ENCODE measurements around the gene L2HGDH. TPM values are rescaled to one million over a fixed set of nuclear protein-coding genes. Genes with fewer than 3 reads are reported as not detected.
"Not testable (repeated sequence)": the region's sequence is repeated elsewhere in the genome, so short reads cannot be mapped to it uniquely, and the experiment has no call there.

L2HGDH gene
- 14.9 TPM for total RNA-seq

DNA sequence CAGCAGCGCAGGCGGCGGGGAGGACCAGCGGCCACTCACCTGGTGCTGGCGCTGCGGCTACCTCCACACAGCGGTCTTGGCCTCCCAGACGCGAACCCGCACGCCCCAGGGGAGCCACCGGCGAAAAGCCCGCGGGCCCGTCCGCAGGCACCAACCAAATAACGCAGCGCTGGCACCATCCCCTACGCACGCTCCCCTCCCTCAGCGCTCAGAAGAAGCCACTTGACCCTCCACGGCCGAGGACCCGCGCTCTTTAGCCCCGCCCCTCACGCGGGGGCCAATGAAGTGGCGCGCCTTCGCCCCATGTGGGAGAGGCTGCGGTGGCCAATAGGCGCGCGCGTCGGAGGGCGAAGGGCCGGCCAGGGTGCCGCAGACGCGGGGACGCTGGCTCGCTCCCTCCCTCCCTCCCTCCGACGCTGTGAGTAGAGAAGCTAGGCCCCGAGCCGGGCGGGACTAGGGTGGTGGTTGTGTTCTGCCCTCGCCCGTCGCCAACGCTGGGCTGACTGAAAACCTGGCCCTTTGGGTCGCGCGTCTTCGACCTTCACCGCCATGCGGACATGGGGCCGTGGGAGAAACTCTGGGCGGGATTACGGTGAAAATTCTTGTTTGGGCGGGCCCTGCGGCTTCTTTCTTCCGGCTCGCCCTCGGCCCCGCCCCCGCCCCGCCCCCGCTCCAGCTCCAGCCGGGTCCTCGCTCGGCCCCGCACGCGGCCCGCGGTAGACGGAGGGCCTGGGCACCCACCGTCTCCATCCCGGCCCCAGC lies at the start of gene L2HGDH, which contains the start of gene DMAC2L:
L2HGDH (minus strand) TSS at position 258 of the 762 bp plus-strand sequence; CDS start at position 179, 79 bp downstream.
DMAC2L (plus strand) TSS at position 353 of the 762 bp plus-strand sequence. CDS start 9,164 bp downstream, outside the sequence.
- peak; percentile 98 for DNase-seq

GRCh38 chr14:50360851-50361250 lies 48.8 kb upstream of the L2HGDH start:
- DNase-seq = no peak

DNA sequence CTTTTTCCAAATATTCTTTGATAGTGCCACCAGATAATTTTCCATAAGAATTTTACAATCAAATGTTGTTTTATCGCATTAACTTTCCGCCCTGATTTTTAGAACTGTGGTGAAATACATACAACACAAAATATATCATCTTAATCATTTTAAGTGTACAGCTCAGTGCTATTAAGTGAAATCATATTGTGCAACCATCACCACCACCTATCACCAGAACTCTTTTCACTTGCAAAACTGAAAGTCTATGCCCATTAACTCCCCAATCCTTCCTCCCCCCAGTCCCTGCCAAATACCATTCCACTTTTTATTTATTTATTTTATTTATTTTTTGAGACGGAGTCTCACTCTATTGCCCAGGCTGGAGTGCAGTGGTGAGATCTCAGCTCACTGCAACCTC lies 48.1 kb upstream of the L2HGDH start:
- no peak for DNase-seq

- no peak for DNase-seq
Observed at GRCh38 chr14:50359631-50360030, 47.6 kb upstream of the L2HGDH start.

- DNase-seq = no peak
Observed at GRCh38 chr14:50357753-50358395, 45.8 kb upstream of the L2HGDH start.

DNA sequence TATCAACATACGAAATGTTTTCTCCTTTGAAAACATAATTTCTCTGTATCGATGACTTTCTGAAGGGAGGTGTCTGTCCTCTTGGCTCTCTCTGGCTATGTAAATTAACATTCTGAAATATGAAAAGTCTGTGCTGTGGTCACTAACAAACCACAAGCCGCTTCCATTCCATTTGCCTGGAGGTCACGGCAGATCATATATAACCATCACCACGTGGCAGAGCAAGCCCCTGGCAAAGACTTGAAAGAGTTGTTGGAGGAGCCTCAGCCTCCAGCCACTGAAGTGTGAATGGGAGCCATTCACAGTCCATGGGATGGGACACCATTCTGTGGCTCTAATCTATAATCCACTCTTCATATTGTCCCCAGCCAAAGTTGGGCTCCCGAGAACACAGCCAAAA lies 45.1 kb upstream of the L2HGDH start:
- no peak for DNase-seq

GRCh38 chr14:50356283-50356682 lies 44.3 kb upstream of the L2HGDH start:
- DNase-seq = not testable (repeated sequence)

GRCh38 chr14:50355692-50356091 lies 43.7 kb upstream of the L2HGDH start:
- DNase-seq = no peak

GRCh38 chr14:50354527-50354926 lies 42.5 kb upstream of the L2HGDH start:
- DNase-seq = peak; percentile 48

- DNase-seq = no peak
Observed at GRCh38 chr14:50353126-50353525, 41.1 kb upstream of the L2HGDH start.

DNA sequence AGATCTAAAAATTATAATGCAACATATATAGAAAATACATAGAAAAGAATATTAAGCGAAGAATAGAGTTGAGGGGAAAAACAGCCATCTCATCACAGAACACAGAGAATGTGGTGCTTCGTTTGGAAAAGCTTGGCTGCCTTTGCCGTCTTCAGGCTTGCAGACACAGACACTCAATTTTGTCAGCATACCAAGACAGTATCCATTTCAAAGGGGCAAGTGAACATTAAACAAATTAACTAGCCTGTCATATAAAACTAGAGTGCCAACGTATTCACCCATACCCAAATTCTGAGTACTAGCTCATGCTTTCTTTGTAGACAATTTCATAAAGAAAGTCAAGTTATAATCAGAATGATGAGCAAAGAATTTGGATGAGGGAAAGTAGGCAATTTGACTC lies 40.6 kb upstream of the L2HGDH start:
- no peak for DNase-seq

GRCh38 chr14:50350975-50351374 lies 38.9 kb upstream of the L2HGDH start:
- no peak for DNase-seq

GRCh38 chr14:50348933-50349332 lies 36.9 kb upstream of the L2HGDH start:
- no peak for DNase-seq

DNA sequence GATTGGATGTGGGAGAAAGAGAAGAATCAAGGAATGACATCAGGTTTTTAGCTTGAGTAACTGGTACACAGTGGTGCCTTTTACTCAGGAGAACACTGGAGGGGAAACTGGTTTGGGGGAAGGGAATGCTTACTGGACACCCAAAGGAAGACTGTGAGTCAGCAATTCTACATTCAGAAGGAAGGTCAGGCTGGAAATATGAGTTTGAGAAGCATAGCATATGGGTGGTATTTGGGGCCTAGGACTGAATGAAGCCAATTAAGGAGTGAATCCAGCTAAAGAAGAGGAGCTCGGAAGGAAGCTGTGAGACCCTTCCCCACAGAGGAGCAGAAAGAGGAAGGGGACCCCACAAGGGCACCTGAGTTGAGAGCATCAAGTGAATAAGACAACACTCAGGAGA lies 35.5 kb upstream of the L2HGDH start:
- DNase-seq = no peak

DNA sequence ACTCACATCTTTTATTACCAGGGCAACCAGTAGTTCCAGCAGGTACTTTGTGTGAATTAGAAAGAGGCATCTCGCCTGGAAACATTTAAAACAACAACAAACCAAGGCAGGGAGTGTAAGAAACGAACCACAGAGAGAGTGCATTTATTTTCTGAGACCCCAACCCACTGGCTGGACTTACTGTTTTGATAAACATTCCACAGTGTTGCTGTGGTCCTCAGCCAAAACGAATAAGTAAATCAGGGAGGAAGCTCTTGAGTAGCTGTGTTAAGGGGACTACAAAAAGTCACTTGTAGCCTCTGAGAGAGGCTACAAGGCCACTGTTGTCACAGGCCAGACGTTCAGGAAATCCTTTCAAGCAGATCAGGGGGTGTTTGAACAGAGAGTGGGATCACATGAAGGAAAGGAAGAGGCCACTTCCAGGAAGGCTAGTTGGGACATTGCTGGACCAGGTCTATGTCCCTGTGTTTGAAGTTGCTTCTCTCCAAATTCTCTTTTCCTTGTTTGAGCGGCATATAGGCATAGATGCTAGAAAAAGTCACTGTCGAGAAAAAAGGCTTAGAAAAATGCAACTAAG lies 33.9 kb upstream of the L2HGDH start:
- DNase-seq = peak; percentile 25

DNA sequence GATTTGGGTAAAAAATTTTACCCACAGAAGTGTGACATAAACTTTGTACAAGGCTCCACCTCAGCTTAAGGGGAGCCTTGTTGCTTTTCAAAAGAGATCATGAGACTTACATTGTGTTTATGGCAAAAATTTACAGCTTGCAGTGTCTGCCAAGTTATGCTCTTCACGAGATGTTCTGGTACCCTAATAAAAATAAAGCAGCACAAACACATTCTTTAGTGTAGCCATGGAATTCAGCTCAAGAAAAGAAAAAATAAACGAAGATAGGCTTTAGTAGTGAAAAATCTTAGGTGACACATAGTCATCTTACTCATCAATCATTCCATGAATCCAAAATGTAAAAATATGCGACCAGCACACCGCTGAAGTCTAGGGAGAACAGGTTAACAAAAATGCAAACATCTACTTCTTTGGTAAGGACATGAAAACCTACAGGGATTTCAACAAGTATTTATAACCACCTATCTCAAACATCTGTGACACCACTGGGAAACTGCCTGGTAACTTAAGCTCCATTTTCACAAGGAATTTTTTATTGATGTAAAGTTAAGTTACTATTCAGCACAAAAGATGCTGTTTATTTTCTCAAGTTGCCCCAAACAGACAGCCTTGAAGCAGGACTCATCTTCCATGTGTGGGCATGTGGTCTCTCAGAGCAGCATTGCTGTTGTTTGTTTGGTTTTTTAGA lies 33.0 kb upstream of the L2HGDH start:
- DNase-seq = no peak

GRCh38 chr14:50344116-50344775 lies 32.2 kb upstream of the L2HGDH start:
- DNase-seq = no peak

DNA sequence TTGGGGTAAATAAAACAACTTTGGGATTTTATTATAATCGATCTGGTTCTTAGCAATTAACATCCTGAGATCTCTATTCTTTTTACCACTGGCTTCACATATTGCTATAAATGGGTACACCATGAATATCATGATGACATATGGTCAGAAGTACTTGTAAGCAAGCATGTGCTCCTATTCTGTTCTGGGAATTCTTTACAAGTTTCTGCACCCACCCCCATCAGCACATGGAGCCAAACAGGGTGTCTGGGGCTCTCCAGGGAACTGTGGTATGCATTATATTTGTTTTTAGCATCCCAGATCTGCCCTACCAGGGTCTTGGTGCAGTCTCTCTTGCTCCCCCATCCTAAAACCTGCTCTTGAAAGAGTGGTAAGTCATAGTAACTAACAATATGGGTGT lies 31.4 kb upstream of the L2HGDH start:
- peak; percentile 21 for DNase-seq

DNA sequence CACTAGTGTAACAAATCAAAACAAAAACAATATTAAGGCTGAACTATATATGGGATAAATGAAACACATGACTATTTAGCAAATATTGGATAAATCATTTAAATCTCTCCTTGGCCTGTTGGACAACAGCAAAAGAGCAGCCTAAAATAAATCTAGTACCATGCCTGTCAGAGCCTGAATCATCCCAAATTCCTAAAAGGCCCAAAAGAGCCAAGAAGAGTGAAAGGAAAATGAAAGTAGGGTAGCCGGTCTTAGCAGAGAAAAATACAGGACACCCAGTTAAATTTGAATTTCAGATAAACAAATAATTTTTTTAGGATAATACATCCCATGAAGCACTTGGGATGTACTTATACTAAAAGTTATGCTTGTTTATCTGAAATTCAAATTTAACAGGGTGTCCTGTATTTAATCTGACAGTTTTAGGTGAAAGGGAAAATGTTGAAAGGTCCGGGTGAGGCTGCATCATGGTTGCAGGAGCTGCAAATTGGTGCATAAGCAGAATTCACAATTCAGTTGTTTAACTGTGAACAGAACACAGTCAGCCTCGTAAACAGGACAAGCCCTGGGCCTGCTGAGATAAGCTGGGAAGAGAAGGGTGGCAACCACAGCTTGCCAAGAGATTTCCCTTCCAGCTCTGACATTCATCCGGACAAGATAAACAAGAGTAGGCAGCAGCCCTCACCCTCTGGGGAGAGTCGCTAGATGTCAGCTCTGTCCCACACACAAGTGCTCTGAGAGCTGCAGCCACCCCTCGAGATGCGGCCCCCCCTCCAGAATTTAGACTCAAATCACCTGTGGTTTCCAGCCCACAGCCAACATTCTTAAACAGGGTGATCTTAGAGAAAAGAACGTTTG lies 30.4 kb upstream of the L2HGDH start:
- DNase-seq = peak; percentile 76

GRCh38 chr14:50340963-50341362 lies 28.9 kb upstream of the L2HGDH start:
- DNase-seq = no peak

GRCh38 chr14:50340045-50340444 lies 28.0 kb upstream of the L2HGDH start:
- DNase-seq = no peak
